SHP77 (cell line): ENCODE data around the gene ABCA13.

Experiments used
- DNase-seq, 2 experiments: peaks; one replicate each; lab custom pipeline; 2025; lab: John Stamatoyannopoulos, UW

Gene ABCA13

GRCh38 chr7:48298779-48299178 lies 127.5 kb downstream of the ABCA13 start:
- no peak for DNase-seq

- DNase-seq: peak; percentile 67 to 71
These were observed 128.4 kb downstream of the ABCA13 start for GRCh38 chr7:48299580-48300169.

GRCh38 chr7:48300301-48300700 lies 129.0 kb downstream of the ABCA13 start:
- DNase-seq: no peak

GRCh38 chr7:48301201-48301600 lies 129.9 kb downstream of the ABCA13 start:
- no peak for DNase-seq

GRCh38 chr7:48304641-48305040 lies 133.4 kb downstream of the ABCA13 start:
- no peak for DNase-seq

GRCh38 chr7:48305661-48306060 lies 134.4 kb downstream of the ABCA13 start:
- DNase-seq: no peak

GRCh38 chr7:48307041-48307714 lies 135.9 kb downstream of the ABCA13 start:
- no peak for DNase-seq

- no peak for DNase-seq
These were observed 138.5 kb downstream of the ABCA13 start for GRCh38 chr7:48309720-48310119.

GRCh38 chr7:48311464-48312100 lies 140.3 kb downstream of the ABCA13 start:
- no peak for DNase-seq

- DNase-seq: no peak
These were observed 140.9 kb downstream of the ABCA13 start for GRCh38 chr7:48312151-48312550.

GRCh38 chr7:48316768-48317167 lies 145.5 kb downstream of the ABCA13 start:
- no peak for DNase-seq

GRCh38 chr7:48317360-48317759 lies 146.1 kb downstream of the ABCA13 start:
- DNase-seq: no peak

- DNase-seq: no peak
These were observed 150.2 kb downstream of the ABCA13 start for GRCh38 chr7:48321319-48322010.

GRCh38 chr7:48337012-48337621 lies 165.9 kb downstream of the ABCA13 start:
- peak; percentile 28 to 30 for DNase-seq

- no peak for DNase-seq
These were observed 166.5 kb downstream of the ABCA13 start for GRCh38 chr7:48337781-48338180.

- DNase-seq: no peak
These were observed 176.1 kb downstream of the ABCA13 start for GRCh38 chr7:48347230-48347825.

- no peak for DNase-seq
These were observed 179.3 kb downstream of the ABCA13 start for GRCh38 chr7:48350515-48350914.

GRCh38 chr7:48351900-48352299 lies 180.6 kb downstream of the ABCA13 start:
- no peak for DNase-seq

- DNase-seq: no peak
These were observed 184.1 kb downstream of the ABCA13 start for GRCh38 chr7:48355346-48355745.

- DNase-seq: no peak
These were observed 189.3 kb downstream of the ABCA13 start for GRCh38 chr7:48360574-48360973.

- DNase-seq: no peak
These were observed 191.9 kb downstream of the ABCA13 start for GRCh38 chr7:48363174-48363573.

- DNase-seq: no peak
These were observed 193.8 kb downstream of the ABCA13 start for GRCh38 chr7:48365010-48365409.
